Activated CD4-positive, alpha-beta memory T cell treated with anti-CD3 and anti-CD28 coated beads, Interleukin-2, amount 10 ng/mL, durations not matched to agents 7 days and 5 days (primary cell): ENCODE data around the gene MAGEA8. TPM values are rescaled to one million over a fixed set of nuclear protein-coding genes. Genes with fewer than 3 reads are reported as not detected.
"Not testable (repeated sequence)": the region's sequence is repeated elsewhere in the genome, so short reads cannot be mapped to it uniquely, and the experiment has no call there.

ENCODE experiments used
- CTCF ChIA-PET: fragments of 350-600 bp; sonication (Branson Sonifier 250); formaldehyde crosslinking; loops from one replicate; lab custom pipeline; 2021; ENCODE audit warnings: antibody characterized with exemption, inconsistent platforms; lab: Charles Lee
- POLR2A ChIA-PET: fragments of 350-600 bp; sonication (Branson Sonifier 250); formaldehyde crosslinking; loops from one replicate; lab custom pipeline; 2021; ENCODE audit warnings: antibody characterized with exemption; lab: Charles Lee
- DNase-seq: peaks from one replicate; pipeline ENCODE4 v3.0.0-alpha.2; 2020
- H3K27ac Mint-ChIP-seq: one replicate; pipeline ENCODE4 v1.8.0; 2021; ENCODE audit warnings: mild to moderate bottlenecking, mixed read lengths
- H3K27me3 Mint-ChIP-seq: one replicate; pipeline ENCODE4 v1.8.0; 2021; ENCODE audit warnings: mixed read lengths
- H3K36me3 Mint-ChIP-seq: one replicate; pipeline ENCODE4 v1.8.0; 2021; ENCODE audit warnings: low read depth, mixed read lengths
- H3K4me1 Mint-ChIP-seq: one replicate; pipeline ENCODE4 v1.8.0; 2021; ENCODE audit warnings: mixed read lengths
- H3K4me3 Mint-ChIP-seq: one replicate; pipeline ENCODE4 v1.8.0; 2021; ENCODE audit warnings: mild to moderate bottlenecking, mixed read lengths
- H3K9me3 Mint-ChIP-seq: one replicate; pipeline ENCODE4 v1.8.0; 2021; ENCODE audit warnings: mixed read lengths
- total RNA-seq, 2 experiments: library from RNA; stranded (reverse); gene quantifications; one replicate each; pipeline ENCODE4 v1.2.3, GENCODE V29; 2021

Gene MAGEA8, protein sequence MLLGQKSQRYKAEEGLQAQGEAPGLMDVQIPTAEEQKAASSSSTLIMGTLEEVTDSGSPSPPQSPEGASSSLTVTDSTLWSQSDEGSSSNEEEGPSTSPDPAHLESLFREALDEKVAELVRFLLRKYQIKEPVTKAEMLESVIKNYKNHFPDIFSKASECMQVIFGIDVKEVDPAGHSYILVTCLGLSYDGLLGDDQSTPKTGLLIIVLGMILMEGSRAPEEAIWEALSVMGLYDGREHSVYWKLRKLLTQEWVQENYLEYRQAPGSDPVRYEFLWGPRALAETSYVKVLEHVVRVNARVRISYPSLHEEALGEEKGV
- total RNA-seq, result not detected

DNA sequence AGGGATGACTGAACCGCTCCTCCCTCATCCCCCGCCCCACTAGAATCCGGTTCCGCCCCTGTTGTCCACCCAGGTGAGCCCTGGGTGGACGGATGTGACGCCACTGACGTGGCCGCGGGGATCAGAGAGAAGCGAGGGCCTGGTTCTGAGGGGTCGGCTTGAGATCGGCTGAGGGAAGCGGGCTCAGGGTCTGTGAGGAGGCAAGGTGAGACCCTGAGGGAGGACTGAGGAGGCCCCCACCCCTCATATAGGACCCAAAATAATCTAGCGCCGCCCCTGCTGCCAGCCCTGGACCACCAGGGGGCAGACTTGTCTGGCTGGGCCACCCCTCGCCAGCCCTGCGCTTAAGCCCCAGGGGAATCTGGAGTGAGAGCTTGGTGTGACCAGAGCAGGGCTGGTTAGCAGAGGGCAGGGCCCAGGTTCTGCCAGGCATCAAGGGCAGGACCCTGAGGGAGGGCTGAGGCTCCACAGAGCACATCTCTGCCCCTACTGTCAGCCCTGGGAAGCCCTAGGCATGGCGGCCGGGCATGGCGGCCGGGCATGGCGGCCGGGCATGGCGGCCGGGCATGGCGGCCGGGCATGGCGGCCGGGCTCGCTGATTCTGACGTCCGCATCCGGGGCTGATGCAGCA lies at the start of gene MAGEA8:
MAGEA8 (plus strand) TSS at position 103 of the 631 bp plus-strand sequence. CDS start 3,090 bp downstream, outside the sequence.
- peak; percentile 17 for DNase-seq
- Mint-ChIP-seq H3K9me3 (no peaks in the 10 kb centered on the region), H3K4me1 (peaks cover 13% of the 10 kb centered on the region), H3K27ac (no peak within 1 kb of the TSS), H3K27me3 (peaks cover 10% of the 10 kb centered on the region), H3K4me3 (no peak within 1 kb of the TSS), H3K36me3 (no peaks in the 10 kb centered on the region)
- CTCF ChIA-PET, result interaction anchor here (1.1 kb wide), 1 partner anchor 506 kb away, joined by 3 read pairs; no protein-coding TSS in a partner anchor
- POLR2A ChIA-PET, result no interaction called here

DNA sequence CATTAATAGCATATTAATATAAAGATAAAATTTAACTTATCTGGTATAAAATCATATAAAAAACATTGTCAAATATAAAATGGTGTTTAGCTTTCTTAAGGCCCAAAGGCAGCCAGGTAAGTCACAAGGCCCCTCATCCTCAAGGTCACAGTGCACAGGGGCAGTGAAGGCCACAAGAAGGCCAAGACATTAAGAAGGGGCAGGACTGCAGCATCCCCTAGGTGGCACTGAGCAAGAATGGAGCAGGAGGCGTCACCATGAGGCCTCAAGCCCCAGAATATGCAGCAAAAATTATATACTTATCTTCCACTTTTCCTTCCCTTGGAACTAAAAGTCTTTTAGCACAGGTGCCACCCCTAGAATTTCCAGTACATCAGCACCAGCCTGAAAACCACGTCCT lies 49.5 kb upstream of the MAGEA8 start:
- DNase-seq, result no peak
- Mint-ChIP-seq H3K27ac (no peak overlapping the region), H3K36me3 (no peaks in the 10 kb centered on the region), H3K9me3 (no peaks in the 10 kb centered on the region), H3K27me3 (peaks cover 5% of the 10 kb centered on the region), H3K4me3 (no peak overlapping the region), H3K4me1 (peaks cover 25% of the 10 kb centered on the region)
- ChIA-PET POLR2A (no interaction called here), CTCF (interaction anchor here (0.9 kb wide), 1 partner anchor 107 kb away, joined by 3 read pairs; the partner anchor contains the start of gene EOLA2)

DNA sequence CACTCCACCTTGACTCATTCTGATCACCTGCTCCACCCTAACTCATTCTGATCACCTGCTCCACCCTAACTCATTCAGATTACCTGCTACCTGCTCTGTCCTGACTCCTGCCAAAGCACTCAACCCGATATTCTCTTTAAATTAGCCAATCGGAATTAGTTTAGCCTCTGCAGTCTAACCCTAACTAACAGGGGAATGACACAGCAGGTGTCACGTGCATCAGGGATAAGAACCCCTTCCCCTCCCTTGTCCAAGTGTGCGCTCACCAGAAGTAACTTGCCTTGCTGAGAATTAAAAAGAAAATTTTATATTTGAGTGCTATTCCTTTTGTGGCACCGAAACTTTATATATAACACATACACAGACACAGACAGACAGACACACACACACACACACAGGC lies 44.3 kb upstream of the MAGEA8 start:
- CTCF ChIA-PET, H3K4me1 Mint-ChIP-seq, H3K9me3 Mint-ChIP-seq, H3K4me3 Mint-ChIP-seq, H3K27ac Mint-ChIP-seq, H3K36me3 Mint-ChIP-seq, POLR2A ChIA-PET, H3K27me3 Mint-ChIP-seq, DNase-seq: not testable (repeated sequence)

DNA sequence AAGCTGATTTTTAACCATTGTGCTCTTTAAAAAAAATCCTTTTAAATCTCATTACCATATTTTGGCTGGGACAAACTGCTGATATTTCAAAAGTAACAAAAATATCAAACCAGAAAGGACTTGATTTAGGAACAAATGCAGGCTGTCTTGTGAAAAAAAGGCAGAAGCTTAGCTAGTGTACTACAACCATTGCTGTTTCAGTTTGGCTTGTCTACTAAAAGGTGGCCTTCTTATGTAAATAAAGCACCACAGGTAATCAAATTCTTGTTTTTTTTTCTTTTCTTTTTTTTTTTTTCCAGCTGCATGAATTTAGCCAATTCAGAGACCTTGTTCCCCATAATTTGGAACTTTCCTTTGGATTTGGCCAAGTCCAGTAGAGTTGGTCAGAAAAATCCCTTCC lies 43.8 kb upstream of the MAGEA8 start:
- H3K27ac Mint-ChIP-seq, result no peak overlapping the region
- no peak for DNase-seq
- peaks cover 4% of the 10 kb centered on the region for H3K27me3 Mint-ChIP-seq
- peaks cover 3% of the 10 kb centered on the region for H3K4me1 Mint-ChIP-seq
- H3K4me3 Mint-ChIP-seq, result no peak overlapping the region
- no peaks in the 10 kb centered on the region for H3K36me3 Mint-ChIP-seq
- H3K9me3 Mint-ChIP-seq, result no peaks in the 10 kb centered on the region
- ChIA-PET POLR2A (no interaction called here), CTCF (no interaction called here)

DNA sequence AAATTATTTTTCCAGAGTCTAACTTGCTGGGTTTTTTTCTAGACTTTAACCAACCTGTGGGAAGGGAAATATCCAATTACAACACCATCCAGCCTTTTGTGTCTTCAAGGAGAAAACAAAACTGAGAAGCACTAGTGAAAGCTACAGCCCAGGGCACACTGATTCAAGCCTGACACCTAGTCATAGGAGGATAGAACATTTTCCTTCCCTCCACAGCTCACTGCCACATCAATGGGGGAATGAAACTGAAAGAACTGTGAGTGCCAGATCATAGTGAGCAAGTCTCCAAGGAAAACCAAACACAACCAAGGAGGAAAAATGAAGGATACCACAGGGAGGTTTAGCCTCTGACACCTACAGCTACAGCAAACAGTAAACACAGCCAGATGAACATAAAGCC lies 43.3 kb upstream of the MAGEA8 start:
- Mint-ChIP-seq H3K4me3 (no peak overlapping the region), H3K27ac (no peak overlapping the region), H3K36me3 (no peaks in the 10 kb centered on the region), H3K4me1 (peaks cover 3% of the 10 kb centered on the region), H3K9me3 (no peaks in the 10 kb centered on the region), H3K27me3 (peaks cover 4% of the 10 kb centered on the region)
- ChIA-PET CTCF (no interaction called here), POLR2A (no interaction called here)
- no peak for DNase-seq

DNA sequence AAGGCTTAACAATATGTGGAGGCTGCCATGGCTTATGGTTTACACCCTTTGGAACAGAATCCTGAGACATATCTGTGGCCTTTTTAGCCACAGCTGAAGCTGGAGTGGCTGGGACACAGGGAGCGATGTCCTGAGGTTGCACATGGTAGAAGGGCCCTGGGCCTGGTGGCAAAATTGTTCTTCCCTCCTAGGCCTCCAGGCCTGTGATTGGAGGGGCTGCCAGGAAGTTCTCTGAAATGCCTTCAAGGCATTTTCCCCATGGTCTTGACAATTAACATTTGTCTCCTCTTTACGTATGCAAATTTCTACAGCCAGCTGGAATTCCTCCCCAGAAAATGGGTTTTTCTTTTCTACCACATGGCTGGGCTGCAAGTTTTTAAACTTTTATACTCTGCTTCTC lies 39.1 kb upstream of the MAGEA8 start:
- no peak overlapping the region for H3K4me3 Mint-ChIP-seq
- ChIA-PET POLR2A (no interaction called here), CTCF (no interaction called here)
- no peaks in the 10 kb centered on the region for H3K36me3 Mint-ChIP-seq
- no peak overlapping the region for H3K27ac Mint-ChIP-seq
- peaks cover 9% of the 10 kb centered on the region for H3K27me3 Mint-ChIP-seq
- H3K4me1 Mint-ChIP-seq, result peaks cover 3% of the 10 kb centered on the region
- H3K9me3 Mint-ChIP-seq, result no peaks in the 10 kb centered on the region
- DNase-seq, result no peak

DNA sequence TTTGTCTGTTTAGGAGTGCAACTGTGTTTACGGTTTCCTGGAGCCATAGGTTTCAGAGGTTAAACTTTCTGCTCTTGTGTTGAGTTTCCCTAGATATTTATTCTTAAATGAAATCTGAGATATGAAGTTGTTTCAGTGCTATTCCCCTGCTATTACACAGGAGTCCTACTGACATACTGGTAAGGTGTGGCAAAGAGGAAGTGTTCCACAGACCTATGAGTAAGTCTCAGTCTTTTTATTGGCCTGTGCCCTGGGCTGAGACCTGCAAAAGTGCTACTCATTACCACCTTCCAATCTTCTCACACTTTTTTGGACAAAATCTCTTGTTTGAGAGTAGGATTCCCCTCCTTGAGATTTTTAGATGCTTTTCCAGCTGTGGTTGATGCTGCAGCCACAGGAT lies 35.6 kb upstream of the MAGEA8 start:
- peaks cover 8% of the 10 kb centered on the region for H3K27me3 Mint-ChIP-seq
- POLR2A ChIA-PET, result no interaction called here
- H3K4me1 Mint-ChIP-seq, result no peaks in the 10 kb centered on the region
- H3K36me3 Mint-ChIP-seq, result no peaks in the 10 kb centered on the region
- H3K9me3 Mint-ChIP-seq, result no peaks in the 10 kb centered on the region
- no peak for DNase-seq
- no peak overlapping the region for H3K4me3 Mint-ChIP-seq
- H3K27ac Mint-ChIP-seq, result no peak overlapping the region
- CTCF ChIA-PET, result no interaction called here

DNA sequence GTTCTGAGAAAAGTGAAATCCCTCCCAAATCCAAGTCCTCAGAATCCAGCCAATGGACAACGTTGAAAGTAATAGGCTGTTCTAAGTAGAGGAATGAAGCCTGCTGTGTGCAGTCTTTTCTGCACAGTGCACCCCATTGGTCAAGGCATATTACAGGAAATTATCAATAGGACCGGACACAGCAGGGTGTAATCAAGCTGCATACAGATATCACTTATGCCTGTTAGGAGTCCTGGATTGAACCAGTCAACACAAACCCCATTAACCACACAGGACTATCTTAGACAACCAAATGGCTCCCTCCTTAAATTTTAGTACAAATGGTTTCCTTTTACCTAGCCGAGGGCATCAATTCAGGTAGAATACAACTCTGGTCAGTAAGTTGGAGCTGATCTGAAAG lies 34.2 kb upstream of the MAGEA8 start:
- H3K4me1 Mint-ChIP-seq, result no peaks in the 10 kb centered on the region
- POLR2A ChIA-PET, result no interaction called here

DNA sequence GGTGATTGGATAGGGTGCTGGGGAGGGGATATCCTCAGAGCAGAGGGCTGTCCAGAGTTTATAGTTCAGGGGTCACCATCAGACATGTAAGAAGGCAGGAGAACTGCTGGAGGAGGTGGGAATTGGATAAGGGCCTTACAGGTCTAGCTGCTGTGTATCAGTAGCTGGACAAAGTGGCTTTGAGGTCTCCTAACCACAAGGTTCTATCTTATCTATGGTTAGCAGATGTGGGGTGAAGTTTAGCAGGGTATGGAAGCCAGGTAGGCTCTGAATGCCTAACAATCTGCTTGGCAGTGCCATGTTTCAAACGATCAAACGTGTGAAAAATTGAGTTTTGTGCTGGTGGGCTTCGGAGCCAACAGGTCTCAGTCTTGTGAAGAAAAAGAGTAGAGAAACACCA lies 32.1 kb upstream of the MAGEA8 start:
- H3K4me1 Mint-ChIP-seq, result no peaks in the 10 kb centered on the region
- POLR2A ChIA-PET, result no interaction called here
- CTCF ChIA-PET, result no interaction called here
- H3K27ac Mint-ChIP-seq, result no peak overlapping the region
- H3K36me3 Mint-ChIP-seq, result no peaks in the 10 kb centered on the region
- H3K27me3 Mint-ChIP-seq, result peaks cover 2% of the 10 kb centered on the region
- no peak for DNase-seq
- no peak overlapping the region for H3K4me3 Mint-ChIP-seq
- H3K9me3 Mint-ChIP-seq, result no peaks in the 10 kb centered on the region

More for the DNA sequence above, 34.2 kb upstream of the MAGEA8 start:
- Mint-ChIP-seq H3K4me3 (no peak overlapping the region), H3K9me3 (no peaks in the 10 kb centered on the region), H3K27me3 (peaks cover 6% of the 10 kb centered on the region), H3K27ac (no peak overlapping the region), H3K36me3 (no peaks in the 10 kb centered on the region)
- CTCF ChIA-PET, result no interaction called here
- no peak for DNase-seq

DNA sequence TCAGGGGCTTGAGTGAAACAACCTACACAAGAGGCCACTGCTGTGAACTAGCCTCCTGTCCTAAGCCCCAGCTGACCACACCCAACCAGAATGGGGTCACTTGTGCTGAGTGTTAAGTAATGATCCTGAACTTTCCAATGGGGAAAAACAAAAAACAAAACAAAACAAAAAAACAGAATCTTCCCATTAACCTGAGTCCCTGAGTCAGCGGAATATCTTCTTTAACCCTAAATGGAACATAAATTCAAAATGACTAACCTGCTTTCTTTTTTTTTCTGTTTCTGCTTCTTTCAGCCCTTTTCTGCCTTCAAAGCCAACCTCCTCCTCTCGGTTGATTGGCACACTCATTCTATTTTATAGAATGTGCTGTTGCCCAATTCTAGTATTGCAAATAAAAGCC lies 31.2 kb upstream of the MAGEA8 start:
- Mint-ChIP-seq H3K27me3 (no peaks in the 10 kb centered on the region), H3K9me3 (no peaks in the 10 kb centered on the region)
- POLR2A ChIA-PET, result no interaction called here

DNA sequence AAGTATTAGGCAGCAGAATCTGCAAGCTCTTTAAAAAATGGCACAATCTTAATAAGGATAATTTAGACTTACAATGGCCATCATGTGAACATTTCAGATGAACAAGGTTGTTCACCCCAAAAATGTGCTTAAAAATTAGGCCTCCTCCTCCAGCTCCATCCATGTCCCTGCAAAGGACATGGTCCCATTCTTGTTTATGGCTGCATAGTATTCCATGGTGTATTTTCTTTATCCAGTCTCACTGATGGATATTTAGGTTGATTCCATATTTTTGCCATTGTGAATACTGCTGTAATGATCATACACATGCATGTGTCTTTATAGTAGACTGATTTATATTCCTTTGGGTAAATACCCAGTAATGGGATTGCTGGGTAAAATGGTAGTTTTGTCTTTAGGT lies 29.1 kb upstream of the MAGEA8 start:
- no peak for DNase-seq
- no peaks in the 10 kb centered on the region for H3K4me1 Mint-ChIP-seq
- H3K9me3 Mint-ChIP-seq, result no peaks in the 10 kb centered on the region
- ChIA-PET CTCF (no interaction called here), POLR2A (no interaction called here)
- no peaks in the 10 kb centered on the region for H3K27me3 Mint-ChIP-seq
- H3K4me3 Mint-ChIP-seq, result no peak overlapping the region
- no peaks in the 10 kb centered on the region for H3K36me3 Mint-ChIP-seq
- no peak overlapping the region for H3K27ac Mint-ChIP-seq

More for the DNA sequence above, 31.2 kb upstream of the MAGEA8 start:
- H3K27ac Mint-ChIP-seq, result no peak overlapping the region
- CTCF ChIA-PET, result no interaction called here
- no peak overlapping the region for H3K4me3 Mint-ChIP-seq
- no peaks in the 10 kb centered on the region for H3K4me1 Mint-ChIP-seq
- H3K36me3 Mint-ChIP-seq, result no peaks in the 10 kb centered on the region
- DNase-seq, result no peak

DNA sequence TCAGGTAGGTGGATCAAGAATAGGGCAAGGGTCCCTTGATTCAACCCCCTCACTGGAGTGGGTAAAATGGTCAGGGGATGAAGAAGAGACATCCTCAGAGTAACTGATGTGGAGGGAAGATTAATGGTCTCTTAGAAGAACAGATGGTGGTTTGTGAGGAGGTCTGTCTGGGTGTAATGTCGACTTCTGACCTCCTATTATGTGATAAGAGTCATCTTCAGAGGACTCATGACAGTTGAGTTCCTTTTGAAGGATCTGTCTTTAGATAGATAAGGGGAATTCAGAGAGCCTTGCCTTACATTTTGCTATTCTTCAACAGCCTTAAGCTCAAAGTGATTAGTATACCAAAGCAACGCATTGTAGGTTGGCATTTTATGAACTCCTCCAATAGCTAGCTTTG lies 27.1 kb upstream of the MAGEA8 start:
- CTCF ChIA-PET, result no interaction called here
- H3K9me3 Mint-ChIP-seq, result no peaks in the 10 kb centered on the region
- no peak for DNase-seq

DNA sequence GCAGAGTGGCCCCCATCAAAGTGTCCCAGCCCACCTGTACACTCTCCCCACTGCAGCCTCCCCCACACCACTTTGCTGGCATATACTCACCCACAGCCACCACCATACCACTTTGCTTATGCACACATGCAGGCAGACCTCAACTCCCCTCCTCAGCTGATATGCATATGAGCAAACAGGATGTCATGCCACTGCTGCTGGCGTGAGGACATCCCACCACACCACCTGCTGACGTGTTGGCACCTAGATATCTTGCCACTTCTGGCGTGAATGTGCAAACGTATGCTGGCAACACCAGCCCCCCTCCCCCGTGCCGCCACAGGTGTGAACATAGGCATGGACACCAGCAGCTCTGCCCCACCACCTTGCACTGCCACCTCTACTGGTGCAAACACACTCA lies 22.4 kb upstream of the MAGEA8 start:
- Mint-ChIP-seq H3K27ac (no peak overlapping the region), H3K36me3 (peaks cover 4% of the 10 kb centered on the region), H3K9me3 (peaks cover 15% of the 10 kb centered on the region), H3K27me3 (peaks cover 25% of the 10 kb centered on the region), H3K4me3 (no peak overlapping the region), H3K4me1 (no peaks in the 10 kb centered on the region)
- no peak for DNase-seq
- CTCF ChIA-PET, result no interaction called here
- POLR2A ChIA-PET, result no interaction called here

More for the DNA sequence above, 27.1 kb upstream of the MAGEA8 start:
- Mint-ChIP-seq H3K4me3 (no peak overlapping the region), H3K27ac (no peak overlapping the region), H3K36me3 (no peaks in the 10 kb centered on the region), H3K4me1 (no peaks in the 10 kb centered on the region), H3K27me3 (peaks cover 3% of the 10 kb centered on the region)
- POLR2A ChIA-PET, result no interaction called here

DNA sequence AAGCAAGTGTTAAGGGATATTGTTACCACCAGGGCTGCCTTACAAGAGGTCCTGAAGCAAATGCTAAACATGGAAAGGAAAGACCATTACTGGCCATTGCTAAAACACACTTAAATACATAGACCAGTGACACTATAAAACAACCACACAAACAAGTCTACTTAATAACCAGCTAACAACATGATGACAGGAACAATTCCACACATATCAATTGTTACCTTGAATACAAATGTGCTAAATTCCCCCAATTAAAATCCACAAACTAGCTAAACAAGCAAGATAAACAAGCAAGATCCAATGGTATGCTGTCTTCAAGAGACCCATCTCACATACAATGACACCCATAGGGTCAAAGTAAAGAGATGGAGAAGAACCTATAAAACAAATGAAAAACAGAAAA lies 20.5 kb upstream of the MAGEA8 start:
- no peak overlapping the region for H3K4me3 Mint-ChIP-seq
- H3K27ac Mint-ChIP-seq, result no peak overlapping the region
- peaks cover 15% of the 10 kb centered on the region for H3K9me3 Mint-ChIP-seq
- POLR2A ChIA-PET, result no interaction called here
- H3K27me3 Mint-ChIP-seq, result peaks cover 25% of the 10 kb centered on the region
- CTCF ChIA-PET, result no interaction called here
- H3K4me1 Mint-ChIP-seq, result no peaks in the 10 kb centered on the region
- H3K36me3 Mint-ChIP-seq, result peaks cover 4% of the 10 kb centered on the region
- no peak for DNase-seq
